Hepatocyte (in vitro differentiated cells): Measurements from ENCODE around the gene UBXN7.

ENCODE experiments used
- CTCF ChIP-seq: fragments of 200-600 bp; sonication (generic); IDR thresholded peaks from 2 replicates; pipeline ENCODE4 v1.5.1; 2016; ENCODE audit warnings: antibody characterized with exemption, mild to moderate bottlenecking; ENCODE audit not compliant: poor library complexity
- EZH2 ChIP-seq: fragments of 200-600 bp; sonication (generic); IDR thresholded peaks from 2 replicates; pipeline ENCODE4 v1.6.1; 2016; ENCODE audit warnings: antibody characterized with exemption, mild to moderate bottlenecking, borderline replicate concordance
- EZH2phosphoT487 ChIP-seq: fragments of 200-600 bp; sonication (generic); IDR thresholded peaks from one replicate; pipeline ENCODE4 v1.6.1; 2018; ENCODE audit warnings: antibody characterized with exemption, mild to moderate bottlenecking, low read depth, moderate library complexity; ENCODE audit not compliant: unreplicated experiment, severe bottlenecking

- TF ChIP-seq CTCF (no peak), EZH2phosphoT487 (no peak), EZH2 (no peak)
These were observed 97.2 kb downstream of the UBXN7 start for GRCh38 chr3:196334982-196335381.
